ENCODE results near the gene ZNF70. TPM values are rescaled to one million over a fixed set of nuclear protein-coding genes. Genes with fewer than 3 reads are reported as not detected.

The ZNF70 gene
- total and polyA plus RNA-seq, 10 of the 15 experiments (the other 5 are each of a cell fraction or from before 2014, with no cell fraction given), result 0.15 to 2.3 (median 0.85) TPM

DNA sequence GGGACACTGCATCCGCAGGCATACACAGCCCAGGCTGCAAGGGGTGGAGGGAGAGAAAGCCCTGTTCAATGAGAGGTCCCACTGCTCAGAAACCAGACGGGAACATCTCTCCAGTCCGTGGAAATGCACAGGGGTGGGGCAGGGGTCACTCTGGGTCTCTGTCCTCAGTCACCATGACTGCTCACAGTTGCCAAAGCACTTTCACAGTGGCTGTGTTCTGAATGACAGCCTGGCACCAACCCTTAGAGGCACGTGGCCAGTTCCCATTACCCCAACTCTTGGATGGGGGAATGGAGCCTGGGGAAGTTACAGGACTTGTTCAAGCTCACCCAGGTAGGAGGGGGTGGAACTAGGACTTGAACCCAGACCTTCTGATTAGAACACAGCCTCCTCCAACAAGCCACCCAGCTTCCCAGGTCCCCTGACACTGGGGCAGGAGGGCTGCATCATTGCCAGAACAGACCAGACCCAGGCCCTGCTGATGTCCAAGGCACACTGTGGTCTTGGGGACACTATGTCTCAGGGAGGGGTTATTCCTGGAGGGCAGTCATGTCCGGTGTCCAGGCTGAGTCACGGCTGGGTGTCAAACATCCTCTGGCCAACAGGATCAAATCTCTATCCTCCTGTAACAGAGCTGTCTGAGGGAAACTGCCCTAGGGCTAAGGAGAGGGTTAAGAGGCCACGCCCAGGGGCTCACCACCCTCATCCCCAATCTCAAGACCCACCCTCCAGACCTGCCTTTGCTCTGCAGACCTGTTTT lies 8.2 kb downstream of the ZNF70 start:
- CTCF ChIA-PET, result no interaction called here
- H2AFZ ChIP-seq (ENCODE audit: control insufficient read depth, low read depth, low read length), result no peak overlapping the region
- no peaks in the 10 kb centered on the region for H3K27me3 ChIP-seq (replicated peaks in 1 of 2; ENCODE audit: control insufficient read depth in 2 of 2, insufficient read depth in 2 of 2, low read length in 1 of 2)
- no peak for TF ChIP-seq EP300 (IDR thresholded peaks at IDR 0.05; ENCODE audit: borderline replicate concordance in 1 of 2, control insufficient read depth in 1 of 2, low read depth in 2 of 2, low read length in 2 of 2)
- TF ChIP-seq ZNF24 (IDR thresholded peaks at IDR 0.05), result peak; percentile 93
- no peak for TF ChIP-seq CREB1 (IDR thresholded peaks at IDR 0.05; ENCODE audit: low read depth)
- 0 out of 2 replicates have a peak, but pooled peaks have one; percentile 6 for TF ChIP-seq POLR2A (IDR thresholded peaks at IDR 0.05; ENCODE audit: low read depth, low read length)
- TF ChIP-seq FOS (IDR thresholded peaks at IDR 0.05; ENCODE audit: borderline replicate concordance, extremely low read depth, insufficient read length), result no peak
- TF ChIP-seq HDGF (IDR thresholded peaks at IDR 0.05), result no peak
- TF ChIP-seq CHD1 (IDR thresholded peaks at IDR 0.05; ENCODE audit: low read depth, low read length), result no peak
- no peak for TF ChIP-seq CEBPB (IDR thresholded peaks at IDR 0.05; ENCODE audit: borderline replicate concordance in 1 of 2, low read depth in 2 of 2, low read length in 2 of 2)
- TF ChIP-seq ZBTB40 (IDR thresholded peaks at IDR 0.05; ENCODE audit: borderline replicate concordance), result no peak
- no peak for TF ChIP-seq SMAD5 (IDR thresholded peaks at IDR 0.05; ENCODE audit: low read depth)
- TF ChIP-seq JUND (IDR thresholded peaks at IDR 0.05; ENCODE audit: low read depth, low read length), result no peak
- TF ChIP-seq PML (IDR thresholded peaks at IDR 0.05; ENCODE audit: low read length), result no peak
- peak; percentile 98 for TF ChIP-seq ZNF592 (IDR thresholded peaks at IDR 0.05)
- TF ChIP-seq, protein P1, sequence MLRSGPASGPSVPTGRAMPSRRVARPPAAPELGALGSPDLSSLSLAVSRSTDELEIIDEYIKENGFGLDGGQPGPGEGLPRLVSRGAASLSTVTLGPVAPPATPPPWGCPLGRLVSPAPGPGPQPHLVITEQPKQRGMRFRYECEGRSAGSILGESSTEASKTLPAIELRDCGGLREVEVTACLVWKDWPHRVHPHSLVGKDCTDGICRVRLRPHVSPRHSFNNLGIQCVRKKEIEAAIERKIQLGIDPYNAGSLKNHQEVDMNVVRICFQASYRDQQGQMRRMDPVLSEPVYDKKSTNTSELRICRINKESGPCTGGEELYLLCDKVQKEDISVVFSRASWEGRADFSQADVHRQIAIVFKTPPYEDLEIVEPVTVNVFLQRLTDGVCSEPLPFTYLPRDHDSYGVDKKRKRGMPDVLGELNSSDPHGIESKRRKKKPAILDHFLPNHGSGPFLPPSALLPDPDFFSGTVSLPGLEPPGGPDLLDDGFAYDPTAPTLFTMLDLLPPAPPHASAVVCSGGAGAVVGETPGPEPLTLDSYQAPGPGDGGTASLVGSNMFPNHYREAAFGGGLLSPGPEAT (IDR thresholded peaks at IDR 0.05; ENCODE audit: low read depth), result no peak
- RAD21 ChIA-PET (ENCODE audit: unreplicated experiment), result no interaction called here
- no peaks in the 10 kb centered on the region; the same call in 2 of the 3 replicates for H3K9me3 ChIP-seq (replicated peaks; ENCODE audit: control insufficient read depth, insufficient read depth, low read length)
- H3K27ac ChIP-seq (ENCODE audit: control insufficient read depth, insufficient read depth), result no peak overlapping the region
- H3K4me1 ChIP-seq (ENCODE audit: control insufficient read depth, insufficient read depth, low read length), result no peaks in the 10 kb centered on the region
- no peaks in the 10 kb centered on the region for H3K79me2 ChIP-seq (ENCODE audit: control insufficient read depth, insufficient read depth, low read length)
- no peaks in the 10 kb centered on the region for H4K20me1 ChIP-seq (ENCODE audit: control insufficient read depth, insufficient read depth)
- ATAC-seq, result no peak
- no peak overlapping the region for H3K4me3 ChIP-seq
- SMC1A ChIA-PET (ENCODE audit: uncharacterized antibody, unreplicated experiment), result no interaction called here
- in situ Hi-C loops (cut with MboI), result no loop called here
- DNase-seq (ENCODE audit: low read depth, low spot score), result no peak
- H3K36me3 ChIP-seq (ENCODE audit: control insufficient read depth in 2 of 2, insufficient read depth in 2 of 2, low read length in 1 of 2), result no peaks in the 10 kb centered on the region; a peak in 1 of 4 replicates
- BruUV-seq (replicated peaks), result no TSS peak
- FAIRE-seq, result no peak
- WGBS (ENCODE audit: insufficient coverage, insufficient replicate concordance, low lambda C conversion rate, missing lambda C conversion rate), result 59% methylated on average over 7 of the region's 7 CpGs
- POLR2A ChIA-PET, result no interaction called here
- intact Hi-C loops (cut with micrococcal nuclease; ENCODE audit: unreplicated experiment), result no loop called here
- no peak overlapping the region for H3K4me2 ChIP-seq (ENCODE audit: control insufficient read depth, insufficient read depth)
- no peak overlapping the region for H3K9ac ChIP-seq (ENCODE audit: control insufficient read depth, insufficient read depth, low read length)
